Adrenal gland (tissue), 12 donors: ENCODE data around the gene KRT38. TPM values are rescaled to one million over a fixed set of nuclear protein-coding genes. Genes with fewer than 3 reads are reported as not detected.
"Not testable (repeated sequence)": the region's sequence is repeated elsewhere in the genome, so short reads cannot be mapped to it uniquely, and the experiment has no call there.

Experiments used
- DNase-seq, 7 donors: peaks; one replicate each; pipeline ENCODE4 v3.0.0-alpha.2; 2019 to 2020
- H3K27ac ChIP-seq, 5 donors: fragments of 200-600 bp; sonication (generic) in 4 of 5; 1 replicate in 3 of 5; 2 replicates in 2 of 5; pipeline versions ENCODE4 v1.5.1 to v1.8.0; 2016 to 2020; ENCODE audit warnings: mild to moderate bottlenecking in 1 of 5
- H3K27me3 ChIP-seq: fragments of 200-600 bp; 2 replicates; pipeline ENCODE4 v1.8.0; 2021
- H3K36me3 ChIP-seq, 2 donors: fragments of 200-600 bp; replicated peaks in 1 of 2; 1 replicate in 1 of 2; 2 replicates in 1 of 2; pipeline versions ENCODE4 v1.5.1 to v1.8.0; 2018 to 2022
- H3K4me1 ChIP-seq, 2 donors: fragments of 200-600 bp; replicated peaks in 1 of 2; 1 replicate in 1 of 2; 2 replicates in 1 of 2; pipeline versions ENCODE4 v1.5.1 to v1.8.0; 2018 to 2021
- H3K4me3 ChIP-seq, 4 donors: fragments of 200-600 bp; sonication (generic) in 3 of 4; one replicate each; pipeline ENCODE4 v1.5.1; 2016 to 2018
- H3K9me3 ChIP-seq, 3 donors: fragments of 200-600 bp; sonication (generic) in 1 of 3; replicated peaks in 1 of 3; 1 replicate in 2 of 3; 2 replicates in 1 of 3; pipeline versions ENCODE4 v1.5.1 to v1.8.0; 2016 to 2021
- POLR2A ChIP-seq, 2 donors: fragments of 450-650 bp; IDR thresholded peaks; one replicate each; pipeline ENCODE4 v1.6.1; 2017; ENCODE audit warnings: antibody characterized with exemption in 2 of 2, mild to moderate bottlenecking in 2 of 2, moderate library complexity in 1 of 2
- WGBS, 4 donors: extraction: QIAGEN DNeasy Blood & Tissue Kit in 2 of 4; methylation state at CpG; one replicate each; pipeline versions ENCODE4 v1.1.5 to v1.1.7; 2013 to 2017; 5-methylcytosine and 5-hydroxymethylcytosine counted together
- intact Hi-C, 2 donors: fragments of 100-400 bp; cut with DNase I; formaldehyde crosslinking; loops; one replicate each; pipeline versions ENCODE4 v1.14.1 to v1.15.0; 2022 to 2023
- polyA plus RNA-seq, 3 donors: library from polyadenylated mRNA; stranded (reverse); fragments of 200-250 nt in 2 of 3; fragments of 350-450 nt in 1 of 3; fragmentation: Illumina TruSeq in 1 of 3; extraction: RNeasy Lipid Tissue Mini Kit (QIAGEN cat#74804) in 1 of 3; gene quantifications; one replicate each; pipeline ENCODE4 v1.2.3, GENCODE V29; 2013 to 2014
- total RNA-seq, 9 donors: library from RNA; depleted of rRNA in 4 of 9; stranded (reverse); fragments of >200 nt in 4 of 9; fragments of 120-200 nt in 1 of 9; fragmentation: NEBNext Ultra II Directional in 1 of 9; extraction: Animal tissue kit (Norgen Biotek cat#: 25700) in 1 of 9; gene quantifications; one replicate each; pipeline versions ENCODE4 v1.1.0 to v1.2.4, GENCODE V29; 2013 to 2023
- TF ChIP-seq, protein P1 (sequence below), 6 experiments: fragments of 450-650 bp in 4 of 6; fragments of 200-600 bp in 2 of 6; sonication (generic) in 1 of 6; IDR thresholded peaks; 1 replicate in 5 of 6; 2 replicates in 1 of 6; pipeline versions ENCODE4 v1.5.1 to v1.8.0; 2016 to 2021; ENCODE audit warnings: antibody characterized with exemption in 6 of 6, mild to moderate bottlenecking in 2 of 6, moderate library complexity in 1 of 6
- donor health status: healthy with polysubstance abuse.
- donor health status: Bipolar disorder and iron deficiency.
- donor health status: DM: yes; HTN: yes; CAD: no.
- donor health status: DM: no; HTN: no; CAD: no.
- donor health status: DM: no; HTN: no; CAD: no.
- donor health status: DM: yes; HTN: yes; CAD: no.

Gene KRT38
- total and polyA plus RNA-seq, 12 donors, result not detected

DNA sequence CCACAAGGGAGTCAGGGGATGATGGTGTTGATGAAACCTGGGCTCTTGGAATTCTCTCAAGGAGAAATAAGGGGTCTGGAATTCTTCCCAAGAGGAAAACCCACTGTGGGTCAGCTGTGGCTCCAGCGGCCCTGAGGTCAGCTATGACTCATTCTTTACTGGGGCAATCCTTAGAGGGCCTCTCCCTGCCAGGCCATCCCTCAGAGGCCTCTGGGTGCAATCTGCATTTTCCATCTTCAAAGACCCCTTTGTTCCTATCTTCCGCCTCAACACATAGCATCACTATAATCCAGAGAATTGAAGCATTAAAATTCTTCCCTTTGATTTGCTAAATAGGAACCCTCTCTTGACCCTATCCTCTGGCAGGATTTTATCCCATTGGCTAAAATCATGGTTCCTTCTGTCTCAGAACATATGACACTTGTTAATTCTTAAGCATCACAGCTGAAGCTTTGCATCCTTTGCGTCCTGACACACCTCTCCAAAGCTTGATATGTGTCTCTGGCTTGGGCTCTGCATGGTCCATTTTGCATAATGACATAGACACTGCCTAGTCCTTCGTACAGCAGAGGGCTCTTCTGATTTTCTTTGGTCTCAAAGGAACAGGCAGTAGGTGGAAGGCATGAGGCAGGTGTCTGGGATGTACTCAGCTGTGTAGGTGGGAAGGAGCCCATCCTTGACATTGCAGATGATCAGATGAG lies 12.0 kb downstream of the KRT38 start:
- Histone ChIP-seq H3K4me3 (no peak overlapping the region), H3K9me3 (no peaks in the 10 kb centered on the region), H3K36me3 (no peaks in the 10 kb centered on the region), H3K27me3 (no peaks in the 10 kb centered on the region), H3K27ac (no peak overlapping the region), H3K4me1 (no peaks in the 10 kb centered on the region)
- DNase-seq, result no peak
- 63 to 82% (median 73%) methylated on average over 4 of the region's 4 CpGs for WGBS, 4 donors
- intact Hi-C loops, result no loop called here
- TF ChIP-seq, protein P1, sequence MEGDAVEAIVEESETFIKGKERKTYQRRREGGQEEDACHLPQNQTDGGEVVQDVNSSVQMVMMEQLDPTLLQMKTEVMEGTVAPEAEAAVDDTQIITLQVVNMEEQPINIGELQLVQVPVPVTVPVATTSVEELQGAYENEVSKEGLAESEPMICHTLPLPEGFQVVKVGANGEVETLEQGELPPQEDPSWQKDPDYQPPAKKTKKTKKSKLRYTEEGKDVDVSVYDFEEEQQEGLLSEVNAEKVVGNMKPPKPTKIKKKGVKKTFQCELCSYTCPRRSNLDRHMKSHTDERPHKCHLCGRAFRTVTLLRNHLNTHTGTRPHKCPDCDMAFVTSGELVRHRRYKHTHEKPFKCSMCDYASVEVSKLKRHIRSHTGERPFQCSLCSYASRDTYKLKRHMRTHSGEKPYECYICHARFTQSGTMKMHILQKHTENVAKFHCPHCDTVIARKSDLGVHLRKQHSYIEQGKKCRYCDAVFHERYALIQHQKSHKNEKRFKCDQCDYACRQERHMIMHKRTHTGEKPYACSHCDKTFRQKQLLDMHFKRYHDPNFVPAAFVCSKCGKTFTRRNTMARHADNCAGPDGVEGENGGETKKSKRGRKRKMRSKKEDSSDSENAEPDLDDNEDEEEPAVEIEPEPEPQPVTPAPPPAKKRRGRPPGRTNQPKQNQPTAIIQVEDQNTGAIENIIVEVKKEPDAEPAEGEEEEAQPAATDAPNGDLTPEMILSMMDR (IDR thresholded peaks at IDR 0.05), result no peak
- TF ChIP-seq POLR2A (IDR thresholded peaks at IDR 0.05), result no peak

DNA sequence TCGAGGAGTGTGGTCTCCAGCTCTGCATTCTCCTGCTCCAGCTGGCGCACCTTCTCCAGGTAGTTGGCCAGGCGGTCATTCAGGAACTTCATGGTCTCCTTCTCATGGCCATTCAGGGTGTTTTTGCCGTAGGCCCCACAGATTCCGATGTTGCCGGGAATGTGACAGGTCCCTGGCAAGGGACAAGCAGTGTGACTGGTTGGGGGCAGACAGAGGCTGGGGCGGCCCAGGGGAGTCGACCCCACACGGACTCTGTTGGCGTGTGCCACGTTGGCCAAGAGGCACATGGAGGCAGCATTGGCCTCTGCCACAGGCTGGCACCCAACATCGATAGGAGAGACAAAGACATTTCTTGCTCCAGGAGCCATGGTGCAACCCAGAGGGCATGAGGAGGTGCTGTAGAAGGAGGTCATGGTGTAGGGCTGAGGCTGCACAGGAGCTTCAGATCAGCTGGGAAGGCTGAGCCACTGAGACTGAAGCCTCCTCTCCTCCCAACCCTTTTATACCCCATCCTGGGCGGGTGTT lies 16.6 kb downstream of the KRT38 start, which contains the start of gene KRT37:
KRT37 (minus strand) TSS at position 475 of the 525 bp plus-strand sequence; CDS start at position 413, 62 bp downstream.
- H3K27ac ChIP-seq, result no peak within 1 kb of the TSS
- no peaks in the 10 kb centered on the region for H3K4me1 ChIP-seq
- intact Hi-C loops, result no loop called here
- H3K27me3 ChIP-seq, result no peaks in the 10 kb centered on the region
- DNase-seq, result no peak
- no peaks in the 10 kb centered on the region for H3K9me3 ChIP-seq
- no peak for TF ChIP-seq POLR2A (IDR thresholded peaks at IDR 0.05)
- TF ChIP-seq, protein P1 (IDR thresholded peaks at IDR 0.05), result no peak
- no peaks in the 10 kb centered on the region for H3K36me3 ChIP-seq
- H3K4me3 ChIP-seq, result no peak within 1 kb of the TSS
- WGBS, 4 donors, result 88 to 94% (median 92%) methylated on average over 5 to 13 of the region's 13 CpGs

GRCh38 chr17:41422586-41422985 lies 18.2 kb downstream of the KRT38 start:
- H3K4me1 ChIP-seq, H3K4me3 ChIP-seq, H3K27ac ChIP-seq, DNase-seq, intact Hi-C loops, H3K27me3 ChIP-seq, H3K36me3 ChIP-seq, H3K9me3 ChIP-seq: not testable (repeated sequence)
- WGBS, 4 donors, result 82 to 97% (median 89%) methylated on average over 5 to 11 of the region's 11 CpGs

- H3K4me1 ChIP-seq, result peaks cover under 1 to 10% of the 10 kb centered on the region in 2 donors
- H3K27me3 ChIP-seq, result no peaks in the 10 kb centered on the region
- no peak for TF ChIP-seq POLR2A (IDR thresholded peaks at IDR 0.05)
- TF ChIP-seq, protein P1 (IDR thresholded peaks at IDR 0.05), result no peak
- H3K9me3 ChIP-seq, result no peaks in the 10 kb centered on the region
- H3K4me3 ChIP-seq, result no peak overlapping the region
- no peak for DNase-seq
- 73 to 91% (median 84%) methylated on average over 4 of the region's 4 CpGs for WGBS, 4 donors
- H3K27ac ChIP-seq, result no peak overlapping the region
- intact Hi-C loops, result no loop called here
- H3K36me3 ChIP-seq, result no peaks in the 10 kb centered on the region
Measured at GRCh38 chr17:41421617-41422016, 19.2 kb downstream of the KRT38 start.

DNA sequence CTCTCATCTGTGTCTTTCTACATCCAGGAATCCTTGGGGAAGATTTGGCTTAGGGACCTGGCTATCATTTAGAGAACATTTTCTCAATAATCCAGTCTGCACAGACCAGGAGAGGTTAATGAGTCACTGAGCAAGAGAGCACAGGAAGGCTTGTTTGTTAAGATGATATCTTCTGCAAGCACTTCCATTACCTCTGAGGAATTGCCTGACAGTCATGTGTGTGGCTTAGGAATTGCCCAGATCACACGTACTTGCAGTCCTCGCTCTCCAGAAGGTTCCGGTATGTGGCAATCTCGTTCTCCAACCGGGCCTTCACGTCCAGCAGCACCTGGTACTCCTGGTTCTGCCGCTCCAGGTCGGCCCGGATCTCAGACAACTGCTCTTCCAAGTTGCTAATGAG lies 19.7 kb downstream of the KRT38 start:
- intact Hi-C loops, result no loop called here
- no peak for TF ChIP-seq POLR2A (IDR thresholded peaks at IDR 0.05)
- TF ChIP-seq, protein P1 (IDR thresholded peaks at IDR 0.05), result no peak
- WGBS, 4 donors, result 85 to 91% (median 87%) methylated on average over 9 of the region's 9 CpGs

More for the DNA sequence above, 19.7 kb downstream of the KRT38 start:
- no peak for DNase-seq
- no peak overlapping the region for H3K27ac ChIP-seq
- H3K36me3 ChIP-seq, result no peaks in the 10 kb centered on the region
- no peaks in the 10 kb centered on the region for H3K9me3 ChIP-seq
- peaks cover 5 to 10% of the 10 kb centered on the region in 2 donors for H3K4me1 ChIP-seq
- H3K4me3 ChIP-seq, result no peak overlapping the region
- no peaks in the 10 kb centered on the region for H3K27me3 ChIP-seq
